ENCODE data around the gene ESYT3.

- TF ChIP-seq CTCF (IDR thresholded peaks at IDR 0.05) (no peak), POLR2A (IDR thresholded peaks at IDR 0.05) (no peak)
Measured at GRCh38 chr3:138440121-138440521, 5.7 kb downstream of the ESYT3 start.

Data from breast epithelium (tissue), 3 donors.